NCI-H2029 treated with DMSO at 0.1 percent for 48 hours (cell line): ENCODE data around the gene TRAPPC3.

Source experiments
- DNase-seq: peaks from one replicate; lab custom pipeline; 2025; lab: John Stamatoyannopoulos, UW

Gene TRAPPC3

DNA sequence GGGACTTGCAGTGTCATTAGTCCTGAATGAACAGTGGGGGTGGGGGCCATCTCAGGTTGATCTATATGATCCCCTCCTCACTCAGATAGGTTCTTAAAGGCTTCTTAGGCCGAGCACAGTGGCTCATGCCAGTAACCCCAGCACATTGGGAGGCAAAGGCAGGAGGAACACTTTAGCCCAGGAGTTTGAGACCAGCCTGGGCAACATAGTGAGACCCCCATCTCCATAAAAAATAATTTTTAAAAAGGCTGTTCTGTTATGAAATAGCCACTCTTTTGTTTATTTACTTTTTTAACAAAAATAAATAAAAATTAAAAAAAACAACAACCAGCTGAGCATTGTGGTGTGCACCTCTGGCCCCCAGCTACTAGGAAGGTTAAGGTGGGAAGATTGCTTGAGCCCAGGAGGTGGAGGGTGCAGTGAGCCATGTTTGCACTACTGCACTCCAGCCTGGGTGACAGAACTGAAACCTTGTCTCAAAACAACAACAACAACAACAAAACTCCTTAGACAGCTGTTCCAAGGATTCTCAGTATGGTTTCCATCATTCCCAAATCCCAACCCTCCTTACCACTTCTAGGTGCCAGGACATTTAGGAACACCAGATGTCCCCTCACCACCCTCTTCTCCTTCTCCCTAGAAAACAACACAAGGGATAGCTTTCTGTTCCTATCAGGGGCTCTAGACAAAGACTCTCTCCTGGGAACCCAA lies 2.0 kb upstream of the TRAPPC3 start:
- DNase-seq: no peak

DNA sequence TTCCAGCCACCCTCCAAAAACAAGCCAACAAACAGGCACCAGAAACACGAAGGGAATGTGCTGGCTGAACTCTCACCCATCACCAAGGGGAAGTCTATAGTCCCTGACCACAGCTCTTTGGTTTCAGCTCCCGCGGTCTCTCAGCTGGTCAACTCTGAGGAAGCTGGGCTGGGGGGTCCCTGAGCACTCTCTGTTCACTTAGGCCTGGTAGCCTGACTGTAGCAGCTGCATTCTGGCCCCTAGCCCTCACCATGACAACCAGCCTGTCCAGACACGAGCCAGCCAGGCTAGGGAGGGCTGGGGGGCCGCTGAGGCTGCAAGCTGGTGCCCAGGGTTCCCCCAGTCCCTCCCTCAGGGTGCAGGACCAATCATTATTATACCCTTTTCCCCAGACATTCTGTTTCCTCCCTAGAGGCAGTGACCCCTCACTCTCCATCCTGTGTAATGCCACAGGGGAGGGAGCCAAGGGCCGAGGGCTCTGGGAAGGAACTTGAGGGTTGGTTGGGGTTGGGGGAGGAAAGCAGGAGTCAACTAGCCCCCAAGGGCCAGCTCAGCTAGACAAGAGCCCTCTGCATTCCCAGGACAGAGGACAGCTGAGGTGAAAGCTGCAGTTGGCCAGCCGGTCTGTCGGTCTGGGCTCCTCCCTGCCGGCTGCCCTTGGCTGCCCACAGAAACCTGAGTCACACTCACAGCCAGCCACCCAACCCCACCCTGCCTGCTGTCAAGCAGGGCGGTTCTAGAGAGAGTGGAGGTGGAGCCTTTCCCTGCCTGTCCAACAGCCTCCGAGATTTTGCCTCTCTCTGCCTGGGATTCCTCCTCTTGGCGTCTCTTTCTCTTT lies 1.2 kb upstream of the TRAPPC3 start:
- peak; percentile 79 for DNase-seq

DNA sequence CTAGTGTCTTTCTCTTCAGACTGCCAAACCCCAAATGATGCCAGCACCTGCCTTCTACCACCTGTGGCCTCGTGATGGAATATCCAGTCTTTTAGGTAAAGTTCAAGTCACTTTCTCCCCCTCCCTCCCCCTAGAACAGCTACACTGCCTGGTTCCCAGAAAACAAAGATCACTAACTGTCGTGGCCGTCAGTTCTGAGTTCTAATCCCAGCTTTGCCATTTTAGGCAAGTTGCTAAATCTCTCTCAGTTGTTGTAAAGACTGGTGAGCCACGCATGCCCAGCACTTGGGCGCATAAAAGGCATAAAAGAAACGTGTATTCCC lies 648 bp upstream of the TRAPPC3 start:
- DNase-seq: no peak

DNA sequence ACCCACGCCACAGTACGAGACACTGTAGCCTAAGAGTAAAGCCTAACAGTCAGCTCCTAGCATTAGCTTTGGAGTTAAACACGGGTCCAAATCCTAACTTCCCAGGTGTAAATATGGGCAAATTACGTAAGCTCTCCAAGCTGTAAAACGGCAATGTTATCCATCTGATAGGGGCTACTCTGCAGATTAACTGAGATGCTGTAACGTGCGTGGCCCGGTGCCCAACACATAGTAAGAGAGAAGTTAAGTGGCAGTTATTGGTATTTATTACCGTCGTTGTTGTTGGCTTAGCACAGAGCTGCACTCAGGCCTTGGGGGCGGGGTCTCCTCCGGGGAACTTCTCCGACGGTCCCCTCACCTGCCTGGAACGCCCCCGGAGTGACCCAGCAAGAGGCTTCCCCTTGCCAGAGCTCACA lies 457 bp downstream of the TRAPPC3 start:
- DNase-seq: no peak

DNA sequence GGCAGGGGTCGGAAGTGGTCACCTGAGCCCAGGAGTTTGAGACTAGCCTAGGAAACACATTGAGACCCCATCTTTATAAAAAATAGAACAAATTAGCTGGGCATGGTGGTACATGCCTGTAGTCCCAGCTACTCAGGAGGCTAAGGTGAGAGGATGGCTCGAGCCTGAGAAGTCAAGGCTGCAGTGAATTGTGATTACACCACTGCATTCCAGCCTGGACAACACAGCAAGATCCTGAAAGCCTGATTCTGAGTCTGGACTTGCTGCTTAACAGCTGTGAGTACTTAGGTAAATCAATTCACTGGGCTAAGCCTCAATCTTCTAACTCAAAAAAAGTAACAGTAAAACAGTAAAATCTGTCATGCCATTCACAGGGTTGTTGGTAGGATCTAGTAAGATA lies 4.9 kb downstream of the TRAPPC3 start:
- no peak for DNase-seq

DNA sequence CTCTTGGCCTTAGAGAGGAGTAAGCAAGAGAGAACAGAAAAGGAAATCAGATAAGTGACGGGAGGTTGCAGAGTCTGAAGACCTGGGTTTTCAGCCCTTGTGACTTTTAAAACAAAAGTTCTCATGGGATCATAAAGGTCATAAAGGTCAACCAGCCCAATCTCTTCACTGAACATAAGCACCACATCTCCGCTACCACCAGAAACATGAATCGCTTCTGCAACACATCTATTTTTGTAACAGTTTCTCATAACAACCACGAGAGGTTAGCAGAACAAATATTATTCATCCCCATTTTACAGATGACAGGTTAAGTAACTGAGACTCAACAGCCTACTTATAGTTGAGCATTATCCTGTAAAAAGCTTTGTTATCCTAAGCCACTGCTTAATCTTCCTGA lies 5.9 kb downstream of the TRAPPC3 start:
- no peak for DNase-seq

DNA sequence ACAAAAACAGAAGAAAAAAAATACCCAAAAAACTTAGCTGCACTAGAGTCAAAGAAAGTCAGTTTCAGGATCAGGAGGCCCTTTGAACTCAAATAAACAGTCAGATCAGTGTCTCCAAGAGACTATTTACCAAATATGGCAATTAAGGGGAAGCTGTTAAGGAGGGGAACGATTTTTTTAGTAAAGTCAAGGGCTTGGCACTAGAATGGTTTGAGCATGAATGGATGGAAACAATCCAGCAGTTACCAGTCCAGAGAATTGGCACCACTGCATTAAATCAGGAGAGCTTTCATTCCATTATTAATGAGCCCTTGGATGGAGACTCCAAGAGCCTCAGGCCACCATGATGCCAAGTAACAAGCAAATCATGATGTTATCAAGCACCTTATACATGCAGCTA lies 7.2 kb downstream of the TRAPPC3 start:
- peak; percentile 88 for DNase-seq

DNA sequence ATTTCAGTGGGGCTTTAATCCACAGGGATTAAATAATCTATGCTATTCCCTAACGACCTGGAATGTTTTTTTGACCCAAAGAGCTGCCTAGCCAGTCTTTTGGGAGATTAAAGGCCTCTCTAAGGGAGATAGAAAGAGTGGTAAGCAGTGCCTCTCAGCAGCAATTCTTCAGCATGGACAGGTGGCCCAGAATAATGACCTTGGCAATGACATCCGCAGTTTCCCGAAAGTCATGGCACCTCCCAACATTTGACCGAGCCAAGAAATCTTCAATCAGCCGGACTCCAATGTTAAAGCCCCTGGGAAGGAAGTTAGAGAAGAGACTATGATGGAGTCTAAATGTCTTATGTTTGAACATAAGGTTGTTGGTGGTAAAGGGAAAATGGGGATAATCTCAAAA lies 9.8 kb downstream of the TRAPPC3 start:
- DNase-seq: no peak

DNA sequence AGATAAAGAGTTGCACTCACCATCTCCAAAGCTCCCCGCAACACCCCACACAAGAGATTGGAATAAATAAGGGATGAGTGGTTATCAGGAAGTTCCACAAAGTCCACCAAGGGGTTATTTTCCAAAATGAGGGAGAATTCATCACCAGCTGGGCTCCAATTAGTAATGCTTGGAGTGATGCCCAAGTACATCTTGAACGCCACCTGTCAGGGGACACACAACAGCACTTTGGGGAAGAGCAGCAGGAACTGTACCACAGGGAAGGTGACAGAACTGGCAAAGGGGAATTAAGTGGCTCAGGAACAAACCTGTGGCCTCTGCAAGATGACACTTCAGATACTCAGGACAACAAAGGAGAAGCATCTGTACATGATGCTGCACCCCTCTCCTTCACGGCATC lies 11.5 kb downstream of the TRAPPC3 start:
- DNase-seq: peak; percentile 60

DNA sequence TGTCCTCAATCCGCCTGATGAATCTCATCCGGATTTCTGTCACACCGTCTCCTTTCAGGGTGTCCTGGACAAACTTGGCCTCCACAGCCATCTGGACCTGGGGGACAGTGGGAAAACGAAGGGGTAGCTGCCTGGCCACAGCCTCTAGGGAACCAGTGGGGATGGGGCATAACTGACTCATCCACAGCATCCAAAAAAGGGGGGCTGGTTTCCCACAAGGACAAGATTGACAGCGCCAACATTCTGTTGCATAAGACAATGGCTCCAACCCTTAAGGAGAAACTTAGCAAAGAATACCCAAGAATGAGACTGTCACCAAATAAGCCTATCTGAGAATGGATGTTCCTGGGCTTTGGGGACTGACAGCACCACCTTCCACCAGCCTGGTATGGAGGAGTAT lies 12.1 kb downstream of the TRAPPC3 start:
- no peak for DNase-seq

DNA sequence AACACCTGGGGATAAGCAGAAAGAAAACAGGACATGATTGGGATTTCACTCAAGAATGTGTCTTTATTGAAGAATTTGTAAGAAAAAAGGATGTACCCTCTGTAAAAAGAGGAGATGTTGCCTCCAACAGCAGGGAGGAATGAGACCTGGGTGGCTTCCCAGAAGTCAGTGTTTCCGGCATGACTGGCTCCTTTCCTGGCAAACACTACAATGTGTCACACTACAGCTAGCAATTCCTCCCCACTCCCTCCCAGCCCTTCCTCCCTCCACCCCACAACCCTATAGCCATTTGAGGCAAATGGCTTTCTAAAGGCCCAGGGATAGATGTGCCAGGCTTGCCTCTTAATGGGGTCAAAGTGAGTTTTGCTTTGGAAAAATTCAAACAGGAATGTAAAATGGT lies 12.8 kb downstream of the TRAPPC3 start:
- peak; percentile 8 for DNase-seq

DNA sequence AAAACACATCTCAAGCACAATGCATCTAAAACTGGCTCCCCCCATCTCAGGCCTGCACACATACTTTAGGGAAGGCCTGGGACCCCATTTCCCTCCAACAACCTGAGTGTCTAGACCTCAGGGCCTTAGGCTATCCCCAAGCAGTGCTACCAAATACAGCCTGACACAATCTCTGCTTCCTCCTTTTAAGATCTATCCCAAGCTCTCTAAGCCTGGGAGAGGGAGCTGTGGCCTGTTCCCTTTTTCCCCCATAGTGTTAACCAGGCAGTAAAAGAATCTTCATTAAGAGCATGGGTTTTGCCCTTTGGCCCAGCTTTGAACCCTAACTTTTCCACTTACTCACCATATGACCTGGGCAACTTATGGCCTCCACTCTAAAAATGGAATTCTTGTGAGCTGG lies 13.5 kb downstream of the TRAPPC3 start:
- no peak for DNase-seq

DNA sequence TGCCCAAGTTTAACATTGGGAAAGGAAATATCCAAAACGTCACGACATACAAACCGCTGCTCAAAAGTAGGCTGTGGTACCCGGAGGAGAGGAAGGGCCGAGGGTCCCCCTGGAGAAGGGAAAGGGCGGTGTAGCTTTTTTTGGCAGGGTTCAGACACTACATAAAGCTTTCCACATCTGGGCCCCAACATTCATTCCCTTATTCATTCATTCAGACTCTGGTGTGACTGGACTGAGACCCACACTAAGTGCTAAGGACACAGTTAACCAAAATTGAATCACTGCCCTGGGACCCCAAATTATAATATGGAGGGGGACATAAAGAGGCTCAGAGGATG lies 14.0 kb downstream of the TRAPPC3 start:
- no peak for DNase-seq

DNA sequence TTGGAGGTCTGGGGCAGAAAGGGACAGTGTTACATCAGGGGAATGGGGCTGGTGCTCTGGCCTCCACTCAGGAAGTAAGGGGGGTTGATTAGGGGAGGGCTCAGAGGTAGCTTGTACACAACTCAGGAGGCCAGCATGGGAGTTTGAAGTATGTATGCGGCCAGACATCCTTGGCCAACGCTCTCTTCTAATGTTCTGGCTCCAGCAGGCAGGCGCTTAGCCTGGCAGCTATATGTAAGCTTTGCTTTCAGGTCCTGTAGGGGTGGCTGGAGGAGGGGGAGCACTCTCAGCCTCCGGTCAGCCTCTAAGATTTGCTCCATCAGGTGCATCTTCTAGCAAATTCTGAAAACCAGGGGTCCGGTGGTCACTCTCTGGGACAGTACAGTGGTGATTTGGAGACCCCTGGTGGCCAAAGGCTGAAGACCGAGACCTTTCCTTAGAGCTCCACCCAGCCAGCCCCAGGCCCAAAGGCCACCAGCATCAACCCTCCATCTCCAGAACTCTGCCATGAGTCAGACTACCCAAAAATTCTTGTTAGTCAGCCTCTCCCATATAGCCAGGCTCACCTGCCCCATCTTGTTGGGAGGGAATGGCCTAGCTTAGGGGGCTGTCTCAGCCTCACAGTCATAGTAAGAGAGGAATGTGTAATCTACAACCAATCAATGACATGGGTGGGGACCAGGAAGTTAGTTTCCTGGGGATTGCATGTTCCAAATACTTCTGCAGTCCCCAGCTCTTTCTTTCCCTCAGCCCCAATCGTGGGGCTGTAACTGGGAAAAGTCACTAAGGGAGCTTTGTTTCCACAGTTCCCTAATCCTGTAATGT lies 14.6 kb downstream of the TRAPPC3 start:
- no peak for DNase-seq

DNA sequence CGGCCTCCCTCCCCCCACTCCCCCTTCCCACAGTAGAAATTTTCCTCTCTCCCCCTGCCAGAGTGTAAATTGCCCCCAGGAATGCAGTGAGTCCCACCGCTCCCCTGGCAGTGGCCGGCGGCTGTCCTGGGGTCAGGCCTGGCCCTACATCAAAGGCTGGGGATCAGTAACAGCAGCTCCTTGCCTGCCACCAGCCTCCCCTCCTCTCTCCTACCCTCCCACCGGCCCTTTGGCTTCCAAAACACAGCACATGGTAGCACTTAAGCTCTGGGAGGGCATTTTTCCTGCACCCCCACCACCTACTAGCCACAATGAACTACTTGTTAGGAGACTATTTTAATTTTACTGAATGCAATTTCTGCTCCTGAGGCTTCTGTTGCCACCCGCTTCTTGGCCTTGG lies 15.3 kb downstream of the TRAPPC3 start:
- DNase-seq: no peak

DNA sequence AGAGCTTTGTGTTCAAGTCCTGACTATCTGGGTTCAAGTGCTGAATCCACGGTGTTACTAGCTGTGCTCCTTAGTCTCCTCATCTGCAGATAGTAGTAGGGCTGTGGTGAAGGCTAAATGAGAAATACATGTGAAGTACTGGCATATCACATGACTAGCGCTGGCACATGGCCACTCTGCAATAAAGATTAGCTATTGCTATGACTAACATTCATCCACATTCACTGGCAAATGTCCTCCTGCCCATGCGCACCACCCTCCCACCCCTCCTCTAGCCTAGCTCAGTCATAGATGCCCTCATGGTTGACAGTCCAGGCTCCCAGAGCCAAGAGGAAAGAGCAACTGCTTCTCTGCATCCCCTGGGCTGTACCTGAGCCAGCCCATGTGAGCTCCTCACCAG lies 15.8 kb downstream of the TRAPPC3 start:
- DNase-seq: peak; percentile 51

DNA sequence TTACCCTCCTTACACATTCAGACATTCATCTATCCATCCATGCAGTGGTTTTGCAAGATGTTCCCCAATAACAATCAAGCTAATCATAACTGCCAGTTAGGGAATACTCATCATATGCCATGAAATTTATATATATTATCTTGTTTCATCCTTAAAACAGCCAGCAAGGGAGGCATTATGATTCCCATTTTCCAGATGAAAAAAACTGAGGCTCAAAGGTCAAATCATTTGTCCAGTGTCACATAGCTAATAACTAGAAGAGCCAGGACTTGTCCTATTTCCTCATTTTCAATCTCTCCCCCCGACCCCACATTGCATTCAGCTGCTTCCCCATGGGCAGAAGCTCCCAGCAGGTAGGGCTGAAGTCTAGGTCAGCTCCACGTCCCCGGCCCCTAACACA lies 17.3 kb downstream of the TRAPPC3 start:
- no peak for DNase-seq

DNA sequence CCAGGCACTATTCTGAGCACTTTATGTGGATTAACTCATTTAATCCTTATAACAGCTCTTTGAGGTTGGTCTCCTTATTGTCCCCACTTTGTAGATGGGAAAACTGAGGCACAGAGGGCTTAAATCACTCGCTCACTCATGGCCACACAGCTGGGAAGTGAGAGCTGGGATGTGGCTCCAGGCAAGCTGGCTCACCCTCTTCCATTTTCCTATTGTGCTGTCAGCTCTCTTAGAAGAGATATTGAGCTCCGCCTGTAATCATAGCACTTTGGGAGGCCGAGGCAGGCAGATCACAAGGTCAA lies 20.4 kb downstream of the TRAPPC3 start:
- DNase-seq: no peak

DNA sequence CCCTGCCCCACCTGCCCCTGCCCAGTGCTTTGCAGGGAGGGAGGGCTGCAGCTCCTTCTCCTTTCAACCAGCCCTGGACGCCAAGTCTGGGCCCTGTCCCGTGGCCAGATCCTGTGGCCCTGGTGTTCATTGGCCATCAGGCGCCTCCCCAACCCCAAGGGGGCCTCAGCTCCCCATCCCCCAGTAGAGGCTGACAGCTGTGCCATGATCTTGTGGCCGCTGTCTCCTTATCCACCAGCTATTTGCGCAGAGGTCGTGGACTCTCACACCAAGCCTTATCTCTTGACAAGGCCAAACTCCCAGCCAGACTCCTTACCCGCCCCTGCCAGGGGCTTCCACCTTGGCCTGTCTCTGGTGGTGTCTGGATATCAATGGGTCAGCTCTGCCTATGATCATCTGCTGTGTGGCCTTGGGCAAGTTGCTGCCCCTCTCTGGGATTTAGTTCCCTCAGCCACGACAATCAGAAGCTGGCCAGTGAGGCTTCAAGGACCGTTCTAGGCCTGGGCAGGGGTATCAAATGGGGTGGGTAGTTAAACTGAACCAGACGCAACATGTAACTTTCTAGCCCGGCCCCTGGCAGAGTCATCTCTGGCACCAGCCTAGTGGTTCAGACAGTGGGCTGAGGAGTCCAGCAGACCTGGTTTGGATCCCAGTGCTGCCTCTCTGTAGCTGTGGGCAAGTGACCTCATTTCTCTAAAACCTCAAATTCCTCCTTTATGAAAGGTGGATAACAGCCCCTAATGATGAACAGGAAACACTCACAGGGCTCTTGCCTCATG lies 21.0 kb downstream of the TRAPPC3 start:
- no peak for DNase-seq

DNA sequence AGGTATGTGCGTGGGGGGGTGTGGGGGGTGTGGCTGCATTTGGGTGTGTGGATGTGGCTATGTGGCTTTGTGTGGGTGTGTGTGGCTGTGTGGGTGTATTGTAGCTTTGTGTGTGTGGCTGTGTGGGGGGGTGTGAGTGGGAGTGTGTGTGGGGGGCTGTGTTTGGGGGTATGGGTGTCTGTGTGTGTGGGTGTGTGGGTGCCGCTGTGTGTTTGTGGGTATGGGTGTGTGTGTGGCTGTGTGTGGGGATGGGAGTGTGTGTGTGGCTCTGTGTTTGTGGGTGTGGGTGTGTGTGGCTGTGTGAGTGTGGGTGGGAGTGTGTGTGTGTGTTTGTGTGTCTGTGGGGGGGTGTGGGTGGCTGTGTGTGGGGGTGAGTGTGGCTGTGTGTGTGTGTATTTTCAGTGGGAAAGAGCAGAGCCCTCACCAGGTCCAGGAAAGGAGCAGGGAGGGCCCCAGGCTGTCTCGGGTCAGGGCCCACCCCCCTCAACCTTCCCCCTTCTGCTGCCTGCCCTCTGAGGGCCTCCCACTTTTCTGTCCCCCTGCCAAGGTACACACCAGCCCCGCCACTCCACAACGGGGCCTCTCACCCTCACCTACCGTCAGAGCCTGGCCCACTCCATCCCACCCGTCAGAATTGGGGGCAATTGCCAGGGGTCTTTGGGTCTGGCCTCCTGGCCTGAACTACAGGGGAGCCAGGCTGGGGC lies 22.3 kb downstream of the TRAPPC3 start:
- no peak for DNase-seq

DNA sequence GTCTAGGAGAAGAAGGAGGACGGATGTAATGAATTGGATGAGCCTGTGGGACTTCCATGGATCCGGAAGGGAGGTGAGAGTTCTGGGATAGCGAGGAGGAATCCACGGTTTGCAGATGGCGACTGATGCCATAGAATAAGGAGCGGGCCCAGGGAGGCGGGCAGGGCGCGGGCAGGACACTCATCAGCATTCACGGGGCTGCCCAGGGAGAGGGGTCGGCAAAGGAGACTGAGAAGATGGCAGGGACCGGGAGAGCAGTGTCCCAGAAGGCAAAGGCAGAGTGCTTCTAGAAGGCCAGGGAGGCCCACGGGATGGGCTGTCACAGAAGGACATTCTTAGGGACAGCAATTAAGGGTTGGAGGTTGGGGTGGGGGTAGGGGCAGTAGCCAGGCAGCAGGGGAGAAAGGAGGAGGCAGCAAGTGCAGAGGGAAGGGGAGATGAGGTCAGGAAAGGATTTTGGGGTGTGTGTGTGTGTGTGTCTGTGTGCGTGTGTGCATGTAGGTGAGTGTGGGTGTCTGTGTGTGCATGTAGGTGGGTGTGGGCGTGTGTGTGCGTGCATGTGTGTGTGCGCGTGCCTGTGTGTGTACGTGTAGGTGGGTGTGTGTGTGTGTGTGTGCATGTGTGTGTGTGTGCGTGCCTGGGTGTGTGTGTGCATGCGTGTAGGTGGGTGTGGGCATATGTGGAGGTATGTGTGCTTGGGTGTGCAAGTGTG lies 23.1 kb downstream of the TRAPPC3 start:
- no peak for DNase-seq
